Activated B cell treated with CpG ODN at 0.5 μM for 24 hours (primary cell): ENCODE measurements around the gene AK9. TPM values are rescaled to one million over a fixed set of nuclear protein-coding genes. Genes with fewer than 3 reads are reported as not detected.

Experiments used
- ATAC-seq: fragments of 200-7000 bp; cut with Tn5 transposase; one replicate; pipeline ENCODE4 v1.10.0; 2021; ENCODE audit warnings: low read depth, mild to moderate bottlenecking, moderate library complexity
- CTCF ChIA-PET: fragments of 350-600 bp; sonication (Branson Sonifier 250); formaldehyde crosslinking; loops from one replicate; lab custom pipeline; 2021; ENCODE audit warnings: antibody characterized with exemption; lab: Charles Lee
- POLR2A ChIA-PET: fragments of 350-600 bp; sonication (Branson Sonifier 250); formaldehyde crosslinking; loops from one replicate; lab custom pipeline; 2021; ENCODE audit warnings: antibody characterized with exemption; lab: Charles Lee
- DNase-seq: peaks from one replicate; pipeline ENCODE4 v3.0.0; 2022
- H3K27ac Mint-ChIP-seq: one replicate; pipeline ENCODE4 v1.8.0; 2020; ENCODE audit warnings: mixed read lengths
- H3K27me3 Mint-ChIP-seq: one replicate; pipeline ENCODE4 v1.8.0; 2021; ENCODE audit warnings: mixed read lengths
- H3K36me3 Mint-ChIP-seq: one replicate; pipeline ENCODE4 v1.8.0; 2021; ENCODE audit warnings: low read depth, mixed read lengths
- H3K4me1 Mint-ChIP-seq: one replicate; pipeline ENCODE4 v1.8.0; 2021; ENCODE audit warnings: mixed read lengths
- H3K4me3 Mint-ChIP-seq: one replicate; pipeline ENCODE4 v1.8.0; 2020; ENCODE audit warnings: mild to moderate bottlenecking, mixed read lengths
- H3K9me3 Mint-ChIP-seq: one replicate; pipeline ENCODE4 v1.8.0; 2020; ENCODE audit warnings: mixed read lengths
- intact Hi-C: fragments of 100-400 bp; cut with micrococcal nuclease; formaldehyde crosslinking; loops from one replicate; pipeline ENCODE4 v1.15.1; 2024
- total RNA-seq: library from RNA; stranded (reverse); gene quantifications from 2 replicates; pipeline ENCODE4 v1.2.3, GENCODE V29; 2022
- TF ChIP-seq, protein P1 (sequence below): fragments of 200-600 bp; IDR thresholded peaks from one replicate; pipeline ENCODE4 v1.8.0; 2022; ENCODE audit warnings: antibody characterized with exemption, mild to moderate bottlenecking

AK9 gene
- total RNA-seq, 1 donor from 2014 or later, result 9.1 TPM

DNA sequence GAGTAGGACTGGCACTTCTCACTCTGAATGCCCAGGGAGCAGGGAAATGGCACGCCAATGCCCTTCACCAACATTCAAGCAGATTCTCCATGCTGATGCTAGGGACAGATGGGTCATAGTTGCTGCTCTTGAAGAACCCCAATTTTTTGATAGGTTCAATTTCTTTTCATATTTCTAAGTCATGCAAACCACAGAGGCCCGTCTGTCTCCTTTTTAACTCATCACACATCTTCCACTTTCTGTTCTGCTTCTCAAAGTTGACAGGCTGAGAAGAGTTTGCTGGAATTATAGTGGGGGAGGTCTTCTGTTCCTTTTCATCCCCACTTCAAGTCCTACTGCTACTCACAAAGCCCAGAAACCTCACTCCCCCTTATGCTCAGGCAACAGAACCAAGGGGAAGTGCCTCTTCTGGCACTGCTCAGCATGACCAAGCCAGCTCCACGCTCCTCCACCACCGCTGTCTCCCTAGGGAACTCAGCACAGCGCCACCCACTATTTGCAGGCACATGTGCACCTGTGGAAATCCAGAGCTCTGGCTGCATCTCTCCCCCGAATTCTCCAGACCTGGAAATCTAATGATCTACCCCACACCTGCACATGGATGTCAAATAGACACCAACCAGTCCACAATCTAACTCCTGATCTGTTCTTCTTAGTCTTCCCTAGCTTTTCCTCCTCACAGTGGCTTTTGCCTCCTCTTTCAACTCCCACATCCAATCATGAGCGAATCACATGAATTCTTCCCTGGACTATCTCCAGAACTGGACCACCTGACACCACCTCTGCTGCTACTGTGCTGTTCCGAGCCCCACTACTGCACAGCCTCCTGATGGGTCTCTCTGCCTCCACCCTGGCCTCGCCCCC lies 218.6 kb downstream of the AK9 start:
- peaks cover 64% of the 10 kb centered on the region for H3K4me1 Mint-ChIP-seq
- no peaks in the 10 kb centered on the region for H3K27me3 Mint-ChIP-seq
- no peaks in the 10 kb centered on the region for H3K9me3 Mint-ChIP-seq
- ChIA-PET POLR2A (interaction anchor here (1.2 to 1.7 kb wide), 5 partner anchors 10 to 90 kb away, joined by 3 to 14 read pairs (median 5); partner anchors contain the start of genes MICAL1 and ZBTB24), CTCF (interaction anchor here (0.7 to 1.6 kb wide), 2 partner anchors 12 to 17 kb away, joined by 3 to 4 read pairs; partner anchors contain the start of gene MICAL1)
- ATAC-seq (peak; percentile 96), DNase-seq (peak; percentile 42)
- peak overlapping the region; percentile 11 for H3K4me3 Mint-ChIP-seq
- H3K36me3 Mint-ChIP-seq, result peaks cover 94% of the 10 kb centered on the region
- TF ChIP-seq, protein P1, sequence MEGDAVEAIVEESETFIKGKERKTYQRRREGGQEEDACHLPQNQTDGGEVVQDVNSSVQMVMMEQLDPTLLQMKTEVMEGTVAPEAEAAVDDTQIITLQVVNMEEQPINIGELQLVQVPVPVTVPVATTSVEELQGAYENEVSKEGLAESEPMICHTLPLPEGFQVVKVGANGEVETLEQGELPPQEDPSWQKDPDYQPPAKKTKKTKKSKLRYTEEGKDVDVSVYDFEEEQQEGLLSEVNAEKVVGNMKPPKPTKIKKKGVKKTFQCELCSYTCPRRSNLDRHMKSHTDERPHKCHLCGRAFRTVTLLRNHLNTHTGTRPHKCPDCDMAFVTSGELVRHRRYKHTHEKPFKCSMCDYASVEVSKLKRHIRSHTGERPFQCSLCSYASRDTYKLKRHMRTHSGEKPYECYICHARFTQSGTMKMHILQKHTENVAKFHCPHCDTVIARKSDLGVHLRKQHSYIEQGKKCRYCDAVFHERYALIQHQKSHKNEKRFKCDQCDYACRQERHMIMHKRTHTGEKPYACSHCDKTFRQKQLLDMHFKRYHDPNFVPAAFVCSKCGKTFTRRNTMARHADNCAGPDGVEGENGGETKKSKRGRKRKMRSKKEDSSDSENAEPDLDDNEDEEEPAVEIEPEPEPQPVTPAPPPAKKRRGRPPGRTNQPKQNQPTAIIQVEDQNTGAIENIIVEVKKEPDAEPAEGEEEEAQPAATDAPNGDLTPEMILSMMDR, result no peak
- intact Hi-C loops, result loop anchor here (1.0 kb wide), 3 partner anchors 8 to 13 kb away; no protein-coding TSS in a partner anchor
- H3K27ac Mint-ChIP-seq, result peak overlapping the region; percentile 67

GRCh38 chr6:109471105-109471810 lies 219.7 kb downstream of the AK9 start:
- Mint-ChIP-seq H3K27me3 (no peaks in the 10 kb centered on the region), H3K4me3 (no peak overlapping the region), H3K4me1 (peaks cover 54% of the 10 kb centered on the region), H3K36me3 (peaks cover 97% of the 10 kb centered on the region), H3K27ac (peak overlapping the region; percentile 67), H3K9me3 (no peaks in the 10 kb centered on the region)
- DNase-seq (no peak), ATAC-seq (no peak)
- POLR2A ChIA-PET, result interaction anchor here (1.7 kb wide), 1 partner anchor 11 kb away, joined by 9 read pairs; the partner anchor contains the start of gene ZBTB24
- CTCF ChIA-PET, result no interaction called here
- TF ChIP-seq, protein P1, result no peak
- intact Hi-C loops, result no loop called here

- Mint-ChIP-seq H3K27me3 (no peaks in the 10 kb centered on the region), H3K4me1 (peaks cover 54% of the 10 kb centered on the region), H3K9me3 (no peaks in the 10 kb centered on the region), H3K27ac (no peak overlapping the region), H3K36me3 (peaks cover 97% of the 10 kb centered on the region), H3K4me3 (no peak overlapping the region)
- ChIA-PET CTCF (interaction anchor here (0.7 to 1.7 kb wide), 3 partner anchors 14 to 282 kb away, joined by 3 to 4 read pairs (median 4); partner anchors contain the start of gene MICAL1), POLR2A (interaction anchor here (1.0 to 1.3 kb wide), 4 partner anchors 10 to 28 kb away, joined by 3 to 7 read pairs (median 4); partner anchors contain the start of gene MICAL1)
- intact Hi-C loops, result no loop called here
- ATAC-seq (no peak), DNase-seq (no peak)
- TF ChIP-seq, protein P1, result no peak
Observed at GRCh38 chr6:109469591-109470189, 221.3 kb downstream of the AK9 start.

- ATAC-seq (no peak), DNase-seq (no peak)
- H3K27ac Mint-ChIP-seq, result no peak overlapping the region
- intact Hi-C loops, result loop anchor here (1.0 kb wide), 1 partner anchor 8 kb away; no protein-coding TSS in a partner anchor
- H3K4me3 Mint-ChIP-seq, result no peak overlapping the region
- no peaks in the 10 kb centered on the region for H3K9me3 Mint-ChIP-seq
- POLR2A ChIA-PET, result no interaction called here
- CTCF ChIA-PET, result no interaction called here
- TF ChIP-seq, protein P1, result no peak
- H3K36me3 Mint-ChIP-seq, result peaks cover 94% of the 10 kb centered on the region
- no peaks in the 10 kb centered on the region for H3K27me3 Mint-ChIP-seq
- peaks cover 51% of the 10 kb centered on the region for H3K4me1 Mint-ChIP-seq
Observed at GRCh38 chr6:109467696-109468095, 223.3 kb downstream of the AK9 start.
